AG09319 (cell line): ENCODE measurements around the gene KIRREL2.
A peak's percentile ranks its signal among the peaks of the same experiment; 100 is the strongest.

ENCODE experiments used
- DNase-seq: peaks from one replicate; pipeline ENCODE4 v3.0.0-alpha.2; 2010; ENCODE audit warnings: low read depth; ENCODE audit errors: extremely low read depth
- TF ChIP-seq, protein P1 (sequence below): IDR thresholded peaks from 2 replicates; pipeline ENCODE4 v1.5.1; 2011; ENCODE audit warnings: low read depth, mild to moderate bottlenecking, inconsistent platforms, low read length, moderate library complexity

The KIRREL2 gene

DNA sequence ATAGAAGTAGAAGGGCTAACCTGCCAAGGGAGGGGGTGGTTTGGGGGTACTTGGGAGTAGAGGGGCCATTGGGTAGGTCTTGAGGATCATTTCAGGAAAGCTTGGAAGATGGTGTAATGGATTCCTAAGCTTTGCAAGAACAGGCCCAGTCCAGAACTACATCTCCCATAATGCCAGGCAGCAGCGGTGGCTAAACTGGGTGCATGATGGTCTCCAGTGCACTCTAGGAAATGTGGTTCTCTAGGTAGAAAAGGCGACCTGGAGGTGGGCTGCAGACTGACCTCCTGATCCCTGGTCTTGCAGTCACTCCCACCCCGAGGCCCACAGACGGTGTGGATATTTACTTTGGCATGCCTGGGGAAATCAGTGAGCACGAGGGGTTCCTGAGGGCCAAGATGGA, 15.5 kb downstream of the KIRREL2 start:
- DNase-seq: no peak
- TF ChIP-seq, protein P1, sequence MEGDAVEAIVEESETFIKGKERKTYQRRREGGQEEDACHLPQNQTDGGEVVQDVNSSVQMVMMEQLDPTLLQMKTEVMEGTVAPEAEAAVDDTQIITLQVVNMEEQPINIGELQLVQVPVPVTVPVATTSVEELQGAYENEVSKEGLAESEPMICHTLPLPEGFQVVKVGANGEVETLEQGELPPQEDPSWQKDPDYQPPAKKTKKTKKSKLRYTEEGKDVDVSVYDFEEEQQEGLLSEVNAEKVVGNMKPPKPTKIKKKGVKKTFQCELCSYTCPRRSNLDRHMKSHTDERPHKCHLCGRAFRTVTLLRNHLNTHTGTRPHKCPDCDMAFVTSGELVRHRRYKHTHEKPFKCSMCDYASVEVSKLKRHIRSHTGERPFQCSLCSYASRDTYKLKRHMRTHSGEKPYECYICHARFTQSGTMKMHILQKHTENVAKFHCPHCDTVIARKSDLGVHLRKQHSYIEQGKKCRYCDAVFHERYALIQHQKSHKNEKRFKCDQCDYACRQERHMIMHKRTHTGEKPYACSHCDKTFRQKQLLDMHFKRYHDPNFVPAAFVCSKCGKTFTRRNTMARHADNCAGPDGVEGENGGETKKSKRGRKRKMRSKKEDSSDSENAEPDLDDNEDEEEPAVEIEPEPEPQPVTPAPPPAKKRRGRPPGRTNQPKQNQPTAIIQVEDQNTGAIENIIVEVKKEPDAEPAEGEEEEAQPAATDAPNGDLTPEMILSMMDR: no peak

DNA sequence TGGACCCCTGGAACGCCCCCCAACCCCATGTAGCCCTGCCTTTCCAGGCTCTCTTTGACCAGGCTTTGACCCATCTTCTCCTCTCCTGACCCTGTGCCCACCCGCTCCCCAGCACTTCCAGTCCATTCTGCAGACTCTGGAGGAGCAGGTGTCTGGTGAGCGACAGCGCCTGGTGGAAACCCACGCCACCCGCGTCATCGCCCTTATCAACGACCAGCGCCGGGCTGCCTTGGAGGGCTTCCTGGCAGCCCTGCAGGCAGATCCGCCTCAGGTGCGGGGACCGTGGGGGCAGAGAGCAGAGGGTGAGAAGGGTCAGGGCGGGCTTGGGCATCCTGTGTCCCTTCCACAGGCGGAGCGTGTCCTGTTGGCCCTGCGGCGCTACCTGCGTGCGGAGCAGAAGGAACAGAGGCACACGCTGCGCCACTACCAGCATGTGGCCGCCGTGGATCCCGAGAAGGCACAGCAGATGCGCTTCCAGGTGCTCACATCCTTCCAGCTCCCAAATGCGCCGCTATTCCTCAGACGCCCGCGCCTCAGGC, 17.8 kb downstream of the KIRREL2 start:
- no peak for DNase-seq
- TF ChIP-seq, protein P1: no peak

DNA sequence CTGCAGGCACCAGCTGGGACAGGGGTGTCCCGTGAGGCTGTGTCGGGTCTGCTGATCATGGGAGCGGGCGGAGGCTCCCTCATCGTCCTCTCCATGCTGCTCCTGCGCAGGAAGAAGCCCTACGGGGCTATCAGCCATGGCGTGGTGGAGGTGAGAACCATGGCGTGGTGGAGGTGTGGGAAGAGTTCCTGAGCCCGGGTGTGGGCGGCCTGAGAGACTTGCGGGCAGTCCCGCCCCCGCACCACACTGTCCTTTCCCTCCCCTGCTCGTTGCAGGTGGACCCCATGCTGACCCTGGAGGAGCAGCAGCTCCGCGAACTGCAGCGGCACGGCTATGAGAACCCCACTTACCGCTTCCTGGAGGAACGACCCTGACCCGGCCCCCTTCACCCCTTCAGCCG, 22.4 kb downstream of the KIRREL2 start:
- DNase-seq: no peak
- TF ChIP-seq, protein P1: no peak

DNA sequence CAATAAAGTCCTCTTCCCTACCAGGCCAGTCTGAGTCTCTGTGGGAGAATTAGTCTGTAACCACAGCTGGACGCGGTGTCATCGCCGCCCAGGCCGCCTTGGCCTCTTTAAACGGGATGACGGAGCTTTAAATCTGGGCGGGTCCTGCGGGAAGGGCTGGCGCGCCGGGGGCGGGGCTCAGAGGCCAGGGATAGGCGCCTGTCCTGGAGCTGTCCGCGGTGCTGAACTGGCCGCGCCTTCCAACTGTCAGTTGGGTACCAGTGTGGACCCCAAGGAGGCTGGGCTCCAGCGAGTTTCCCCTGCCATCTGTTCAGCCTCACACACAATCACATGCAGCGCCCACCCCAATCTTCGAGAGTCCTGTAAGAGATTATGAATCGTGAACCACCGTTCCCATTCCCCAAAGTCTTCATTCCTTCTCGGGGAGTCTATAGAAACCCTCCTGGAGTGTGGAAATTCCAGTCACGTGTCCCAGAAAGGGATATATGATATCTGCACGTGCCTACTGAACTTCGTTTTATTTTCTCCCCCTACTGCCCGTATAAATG, 23.1 kb downstream of the KIRREL2 start:
- DNase-seq: no peak
- TF ChIP-seq, protein P1: no peak

DNA sequence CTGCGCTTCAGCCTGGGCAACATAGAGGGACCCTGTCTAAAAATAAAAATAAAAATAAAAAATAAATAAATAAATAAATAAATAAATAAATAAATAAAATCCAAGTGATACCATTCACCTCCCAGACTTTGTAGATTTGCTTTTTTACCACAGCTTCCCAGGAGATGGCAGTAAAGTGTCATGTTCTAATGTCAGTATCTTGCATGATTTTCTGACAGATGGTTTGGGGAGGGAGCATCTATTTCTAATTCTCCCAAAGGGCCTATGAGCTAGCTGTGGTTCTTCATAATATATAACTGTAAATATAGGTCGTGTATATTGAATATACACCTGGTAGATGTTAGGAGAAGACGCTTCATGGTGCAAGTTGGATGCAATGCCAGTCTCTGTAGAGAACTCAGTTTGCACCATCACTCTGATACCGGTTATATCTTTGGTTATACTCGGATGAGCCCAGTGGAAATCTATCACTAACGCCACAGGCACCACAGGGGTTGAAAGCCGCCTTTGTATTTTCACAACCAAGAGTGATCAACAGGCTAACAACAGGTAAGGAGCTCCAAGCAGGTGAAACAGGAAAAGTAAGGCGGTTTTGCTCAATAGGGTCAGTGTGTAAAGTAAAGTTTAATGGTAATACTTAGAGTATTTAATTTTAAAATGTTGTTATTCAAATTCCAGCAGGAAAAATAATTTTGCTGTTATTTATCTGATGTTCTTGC, 25.6 kb downstream of the KIRREL2 start:
- TF ChIP-seq, protein P1: peak; percentile 54
- DNase-seq: peak; percentile 64

DNA sequence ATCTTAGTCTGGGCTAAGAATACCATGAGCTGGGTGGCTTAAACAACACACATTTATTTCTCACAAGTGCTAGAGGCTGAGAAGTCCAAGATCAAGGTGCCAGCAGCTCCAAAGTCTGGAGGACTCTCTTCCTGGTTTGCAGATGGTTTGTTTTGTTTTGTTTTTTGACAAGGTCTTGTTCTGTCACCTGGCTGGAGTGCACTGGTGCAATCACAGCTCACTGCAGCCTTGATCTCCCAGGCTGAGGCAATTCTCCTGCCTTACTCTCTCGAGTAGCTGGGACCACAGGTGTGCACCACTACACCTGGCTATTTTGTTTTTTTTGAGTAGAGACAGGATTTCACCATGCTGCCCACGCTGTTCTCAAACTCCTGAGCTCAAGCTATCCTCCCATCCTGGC, 27.2 kb downstream of the KIRREL2 start:
- TF ChIP-seq, protein P1: no peak
- DNase-seq: no peak

DNA sequence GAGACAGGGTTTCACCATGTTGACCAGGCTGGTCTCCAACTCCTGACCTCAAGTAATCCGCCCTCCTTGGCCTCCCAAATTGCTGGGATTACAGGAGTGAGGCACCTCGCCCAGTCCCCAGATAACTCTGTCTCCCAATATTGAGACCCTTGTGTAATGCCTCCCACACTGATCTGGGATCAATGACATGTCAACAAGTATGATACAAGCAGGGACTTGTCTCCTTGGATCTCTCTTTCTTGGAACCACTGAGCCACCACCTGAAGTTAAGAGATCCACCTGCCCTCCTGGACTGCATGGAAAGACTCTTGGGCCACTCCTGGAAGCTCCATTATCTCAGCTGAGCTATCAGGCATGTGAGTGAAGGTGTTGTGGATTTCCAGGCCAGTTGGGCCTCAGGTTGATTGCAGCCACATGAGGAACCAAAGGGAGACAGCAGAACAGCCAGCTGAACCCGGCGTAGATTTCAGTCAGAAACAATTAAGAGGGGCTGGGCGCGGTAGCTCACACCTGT, 28.6 kb downstream of the KIRREL2 start:
- DNase-seq: no peak
- TF ChIP-seq, protein P1: no peak
